Loucy (cell line): ENCODE data around the gene BAMBI.

Experiments
- H2AFZ ChIP-seq: fragments of 200-600 bp; sonication (generic); 2 replicates; pipeline ENCODE4 v1.6.0; 2016; ENCODE audit warnings: antibody characterized with exemption, mild to moderate bottlenecking, low read length, moderate library complexity
- H3F3A ChIP-seq: fragments of 200-600 bp; 2 replicates; pipeline ENCODE4 v1.6.0; 2016; ENCODE audit warnings: antibody characterized with exemption, low read depth, mild to moderate bottlenecking
- H3K27me3 ChIP-seq: fragments of 200-600 bp; sonication (generic); 2 replicates; pipeline ENCODE4 v1.6.1; 2014; ENCODE audit warnings: low read length, mild to moderate bottlenecking; ENCODE audit not compliant: insufficient read depth, poor library complexity, severe bottlenecking
- H3K36me3 ChIP-seq: fragments of 200-600 bp; sonication (generic); 2 replicates; pipeline ENCODE4 v1.6.1; 2016; ENCODE audit warnings: low read length; ENCODE audit not compliant: insufficient read depth
- H3K4me1 ChIP-seq: fragments of 200-600 bp; sonication (generic); 2 replicates; pipeline ENCODE4 v1.5.1; 2014; ENCODE audit warnings: low read length, mild to moderate bottlenecking; ENCODE audit not compliant: insufficient read depth, poor library complexity, severe bottlenecking
- H3K4me2 ChIP-seq: fragments of 200-600 bp; sonication (generic); 2 replicates; pipeline ENCODE4 v1.6.0; 2014; ENCODE audit warnings: antibody characterized with exemption, low read length, low read depth, mild to moderate bottlenecking; ENCODE audit not compliant: poor library complexity, severe bottlenecking
- H3K4me3 ChIP-seq: fragments of 200-600 bp; sonication (generic); 2 replicates; pipeline ENCODE4 v1.5.1; 2014; ENCODE audit warnings: low read length, mild to moderate bottlenecking, mixed read lengths; ENCODE audit not compliant: poor library complexity, severe bottlenecking
- H3K79me2 ChIP-seq: fragments of 200-600 bp; sonication (generic); 2 replicates; pipeline ENCODE4 v1.6.1; 2014; ENCODE audit warnings: low read length; ENCODE audit not compliant: insufficient read depth
- H3K9ac ChIP-seq: fragments of 200-600 bp; sonication (generic); 2 replicates; pipeline ENCODE4 v1.6.0; 2014; ENCODE audit warnings: mild to moderate bottlenecking, low read depth, low read length, moderate library complexity; ENCODE audit not compliant: poor library complexity, severe bottlenecking
- H3K9me2 ChIP-seq: fragments of 200-600 bp; sonication (generic); replicated peaks from 2 replicates; pipeline ENCODE4 v1.6.1; 2016; ENCODE audit warnings: low read depth, low read length, mixed read lengths
- H3K9me3 ChIP-seq: fragments of 200-600 bp; sonication (generic); 2 replicates; pipeline ENCODE4 v1.6.1; 2014; ENCODE audit warnings: mild to moderate bottlenecking, antibody characterized with exemption, low read length, low read depth; ENCODE audit not compliant: insufficient read depth
- H4K20me1 ChIP-seq: fragments of 200-600 bp; sonication (generic); 2 replicates; pipeline ENCODE4 v1.6.0; 2014; ENCODE audit warnings: antibody characterized with exemption, low read length, mild to moderate bottlenecking; ENCODE audit not compliant: insufficient read depth, poor library complexity, severe bottlenecking
- EZH2phosphoT487 ChIP-seq: fragments of 200-600 bp; IDR thresholded peaks from 2 replicates; pipeline ENCODE4 v1.6.1; 2018; ENCODE audit warnings: antibody characterized with exemption, mild to moderate bottlenecking, moderate library complexity, borderline replicate concordance
- TF ChIP-seq, protein P1 (sequence below): fragments of 200-600 bp; sonication (generic); conservative IDR thresholded peaks from 2 replicates; pipeline ENCODE4 v1.5.1; 2014; ENCODE audit warnings: mild to moderate bottlenecking, antibody characterized with exemption, low read length

BAMBI gene

DNA sequence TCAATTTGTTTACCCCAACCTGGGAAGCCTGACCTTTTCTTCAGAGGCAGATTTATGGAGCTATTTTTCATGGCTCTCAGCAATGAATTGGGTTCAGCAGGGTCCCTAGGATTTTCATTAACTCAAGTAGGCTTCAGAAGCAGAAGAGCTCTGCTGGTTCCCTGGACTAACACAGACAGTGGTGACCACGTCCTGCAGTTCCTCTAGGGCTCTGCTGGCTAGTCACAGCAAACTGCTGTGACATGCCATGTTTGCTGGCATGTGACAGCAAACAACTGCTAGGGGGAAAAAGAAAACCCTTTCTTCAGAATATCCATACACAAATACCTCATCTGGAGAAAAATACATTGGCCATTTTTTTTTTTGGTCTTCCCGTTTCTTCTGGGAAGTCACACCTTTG, 13.2 kb downstream of the BAMBI start:
- H3K36me3 ChIP-seq: no peaks in the 10 kb centered on the region
- no peak overlapping the region for H2AFZ ChIP-seq
- H3K79me2 ChIP-seq: no peaks in the 10 kb centered on the region
- H3K9me2 ChIP-seq: no peaks in the 10 kb centered on the region
- no peaks in the 10 kb centered on the region for H3K9me3 ChIP-seq
- no peak overlapping the region for H3K4me2 ChIP-seq
- TF ChIP-seq, protein P1, sequence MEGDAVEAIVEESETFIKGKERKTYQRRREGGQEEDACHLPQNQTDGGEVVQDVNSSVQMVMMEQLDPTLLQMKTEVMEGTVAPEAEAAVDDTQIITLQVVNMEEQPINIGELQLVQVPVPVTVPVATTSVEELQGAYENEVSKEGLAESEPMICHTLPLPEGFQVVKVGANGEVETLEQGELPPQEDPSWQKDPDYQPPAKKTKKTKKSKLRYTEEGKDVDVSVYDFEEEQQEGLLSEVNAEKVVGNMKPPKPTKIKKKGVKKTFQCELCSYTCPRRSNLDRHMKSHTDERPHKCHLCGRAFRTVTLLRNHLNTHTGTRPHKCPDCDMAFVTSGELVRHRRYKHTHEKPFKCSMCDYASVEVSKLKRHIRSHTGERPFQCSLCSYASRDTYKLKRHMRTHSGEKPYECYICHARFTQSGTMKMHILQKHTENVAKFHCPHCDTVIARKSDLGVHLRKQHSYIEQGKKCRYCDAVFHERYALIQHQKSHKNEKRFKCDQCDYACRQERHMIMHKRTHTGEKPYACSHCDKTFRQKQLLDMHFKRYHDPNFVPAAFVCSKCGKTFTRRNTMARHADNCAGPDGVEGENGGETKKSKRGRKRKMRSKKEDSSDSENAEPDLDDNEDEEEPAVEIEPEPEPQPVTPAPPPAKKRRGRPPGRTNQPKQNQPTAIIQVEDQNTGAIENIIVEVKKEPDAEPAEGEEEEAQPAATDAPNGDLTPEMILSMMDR: no peak
- TF ChIP-seq EZH2phosphoT487: no peak
- no peak overlapping the region for H3K9ac ChIP-seq
- no peak overlapping the region for H3K4me3 ChIP-seq
- H3F3A ChIP-seq: no peaks in the 10 kb centered on the region
- H4K20me1 ChIP-seq: no peaks in the 10 kb centered on the region
- H3K4me1 ChIP-seq: no peaks in the 10 kb centered on the region
- no peaks in the 10 kb centered on the region for H3K27me3 ChIP-seq

DNA sequence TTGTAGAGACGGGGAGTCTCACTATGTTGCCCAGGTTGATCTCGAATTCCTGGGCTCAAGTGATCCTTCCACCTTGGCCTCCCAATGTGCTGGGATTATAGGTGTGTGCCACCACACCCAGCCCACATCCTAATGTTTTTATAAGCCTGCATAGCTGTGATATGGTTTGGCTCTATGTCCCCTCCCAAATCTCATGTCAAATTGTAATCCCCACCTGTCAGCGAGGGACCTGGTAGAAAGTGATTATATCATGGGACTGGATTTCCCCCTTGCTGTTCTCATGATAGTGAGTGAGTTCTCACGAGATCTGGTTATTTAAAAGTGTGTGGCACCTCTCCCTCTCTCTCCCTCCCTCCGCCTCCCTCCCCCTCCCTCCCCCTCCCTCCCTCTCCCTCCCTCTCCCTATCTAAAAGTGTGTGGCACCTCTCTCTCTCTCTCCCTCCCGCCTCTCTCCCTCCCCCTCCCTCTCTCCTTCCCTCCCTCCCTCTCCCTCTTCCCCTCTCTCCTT, 13.9 kb downstream of the BAMBI start:
- Histone ChIP-seq H3K9me3 (no peaks in the 10 kb centered on the region), H3F3A (no peaks in the 10 kb centered on the region), H3K27me3 (no peaks in the 10 kb centered on the region), H3K4me3 (no peak overlapping the region), H3K9ac (no peak overlapping the region), H3K9me2 (no peaks in the 10 kb centered on the region), H3K4me2 (no peak overlapping the region), H3K36me3 (no peaks in the 10 kb centered on the region), H2AFZ (no peak overlapping the region), H3K79me2 (no peaks in the 10 kb centered on the region), H4K20me1 (no peaks in the 10 kb centered on the region), H3K4me1 (no peaks in the 10 kb centered on the region)
- TF ChIP-seq, protein P1: no peak
- TF ChIP-seq EZH2phosphoT487: no peak

DNA sequence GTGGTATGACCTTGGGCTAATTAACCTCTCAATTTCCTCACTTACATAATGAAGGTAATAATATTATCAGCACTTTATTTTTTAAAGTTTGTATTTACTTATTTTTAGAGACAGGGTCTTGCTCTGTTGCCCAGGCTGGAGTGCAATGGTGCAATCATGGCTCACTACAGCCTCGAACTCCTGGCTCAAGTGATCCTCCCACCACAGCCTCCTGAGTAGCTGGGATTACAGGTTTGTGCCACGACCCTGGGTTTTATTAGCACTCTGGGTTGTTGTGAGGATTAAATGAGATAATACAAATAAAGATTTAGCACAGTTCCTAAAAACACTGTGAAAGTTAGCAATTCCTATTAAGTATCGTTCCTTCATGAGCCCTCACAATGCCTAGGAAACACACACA, 14.7 kb downstream of the BAMBI start:
- Histone ChIP-seq H3K9me2 (no peaks in the 10 kb centered on the region), H3K9me3 (no peaks in the 10 kb centered on the region), H3K79me2 (no peaks in the 10 kb centered on the region), H3K36me3 (no peaks in the 10 kb centered on the region), H3K4me1 (no peaks in the 10 kb centered on the region), H3K27me3 (no peaks in the 10 kb centered on the region), H3K9ac (no peak overlapping the region), H3F3A (no peaks in the 10 kb centered on the region), H4K20me1 (no peaks in the 10 kb centered on the region), H3K4me2 (no peak overlapping the region), H3K4me3 (no peak overlapping the region), H2AFZ (no peak overlapping the region)
- TF ChIP-seq EZH2phosphoT487: no peak
- TF ChIP-seq, protein P1: no peak
